SK-N-SH treated with all-trans-retinoic acid at 6 μM for 48 hours (cell line): Measurements from ENCODE around the gene NAPB.

ENCODE experiments used
- PATZ1 ChIP-seq: fragments of 250-450 bp; sonication (Bioruptor Pico); IDR thresholded peaks from 2 replicates; pipeline ENCODE4 v1.8.0; 2020; ENCODE audit warnings: mild to moderate bottlenecking, moderate library complexity, borderline replicate concordance
- ZFP3 ChIP-seq: fragments of 250-450 bp; sonication (Bioruptor Pico); IDR thresholded peaks from 2 replicates; pipeline ENCODE4 v1.5.0; 2020; ENCODE audit warnings: mild to moderate bottlenecking, moderate library complexity

GRCh38 chr20:23327617-23328333 lies 93.5 kb downstream of the NAPB start:
- TF ChIP-seq PATZ1 (no peak), ZFP3 (CRISPR knock-in tag) (no peak)
